GM12865 (cell line): ENCODE data around the gene CHI3L2.

Experiments used
- DNase-seq: peaks from one replicate; pipeline ENCODE4 v3.0.0; 2010; ENCODE audit warnings: low read depth
- H3K4me3 ChIP-seq: 2 replicates; pipeline ENCODE4 v1.5.1; 2011; ENCODE audit warnings: mild to moderate bottlenecking, low read depth, low read length, control low read depth
- CTCF ChIP-seq: IDR thresholded peaks from 2 replicates; pipeline ENCODE4 v1.5.1; 2011; ENCODE audit warnings: low read length, control low read depth, low read depth, inconsistent platforms; ENCODE audit not compliant: insufficient read depth; ENCODE audit errors: missing control alignments

The CHI3L2 gene

GRCh38 chr1:111272081-111272480 is 44.6 kb downstream of the CHI3L2 start:
- TF ChIP-seq CTCF = no peak
- H3K4me3 ChIP-seq = no peak overlapping the region
- no peak for DNase-seq

GRCh38 chr1:111274653-111275052 is 47.1 kb downstream of the CHI3L2 start:
- no peak for TF ChIP-seq CTCF
- peak; percentile 60 for DNase-seq
- peak overlapping the region; percentile 1; the same call in 1 of the 2 replicates for H3K4me3 ChIP-seq

- peak; percentile 59 for DNase-seq
- TF ChIP-seq CTCF = no peak
These were observed 47.6 kb downstream of the CHI3L2 start for GRCh38 chr1:111275079-111275478.

GRCh38 chr1:111275780-111276433 is 48.4 kb downstream of the CHI3L2 start:
- TF ChIP-seq CTCF = no peak
- no peak for DNase-seq

More at GRCh38 chr1:111275079-111275478, 47.6 kb downstream of the CHI3L2 start:
- H3K4me3 ChIP-seq = peak overlapping the region; percentile 1; the same call in 1 of the 2 replicates

GRCh38 chr1:111279144-111279543 is 51.6 kb downstream of the CHI3L2 start:
- no peak for DNase-seq
- no peak overlapping the region for H3K4me3 ChIP-seq
- TF ChIP-seq CTCF = no peak

More at GRCh38 chr1:111275780-111276433, 48.4 kb downstream of the CHI3L2 start:
- no peak overlapping the region for H3K4me3 ChIP-seq

GRCh38 chr1:111280267-111280666 is 52.8 kb downstream of the CHI3L2 start:
- H3K4me3 ChIP-seq = no peak overlapping the region
- TF ChIP-seq CTCF = no peak
- no peak for DNase-seq

GRCh38 chr1:111281411-111281810 is 53.9 kb downstream of the CHI3L2 start:
- no peak for TF ChIP-seq CTCF
- no peak overlapping the region for H3K4me3 ChIP-seq
- no peak for DNase-seq
